Liver (tissue), 9 donors: ENCODE measurements around the gene TYSND1. TPM values are rescaled to one million over a fixed set of nuclear protein-coding genes. Genes with fewer than 3 reads are reported as not detected.

Experiments
- DNase-seq: peaks from one replicate; pipeline ENCODE4 v3.0.0-alpha.2; 2017; ENCODE audit warnings: low spot score
- H3K27ac ChIP-seq, 2 donors: one replicate each; pipeline ENCODE4 v1.7.0; 2013; ENCODE audit warnings: inconsistent platforms in 2 of 2, low read length in 2 of 2, control low read depth in 1 of 2, low read depth in 1 of 2, mild to moderate bottlenecking in 1 of 2
- H3K27me3 ChIP-seq, 4 donors: one replicate each; pipeline versions ENCODE4 v1.6.1 to v1.7.0; 2013; ENCODE audit warnings: low read length in 3 of 4, inconsistent platforms in 1 of 4, mild to moderate bottlenecking in 1 of 4, moderate library complexity in 1 of 4; ENCODE audit not compliant: control insufficient read depth in 4 of 4, insufficient read depth in 4 of 4
- H3K36me3 ChIP-seq, 4 donors: one replicate each; pipeline versions ENCODE4 v1.6.1 to v1.7.0; 2013; ENCODE audit warnings: low read length in 3 of 4, mild to moderate bottlenecking in 3 of 4, low read depth in 1 of 4, moderate library complexity in 1 of 4; ENCODE audit not compliant: control insufficient read depth in 4 of 4, insufficient read depth in 3 of 4
- H3K4me1 ChIP-seq, 4 donors: one replicate each; pipeline versions ENCODE4 v1.6.1 to v1.7.0; 2013; ENCODE audit warnings: low read length in 3 of 4, mild to moderate bottlenecking in 3 of 4, moderate library complexity in 1 of 4; ENCODE audit not compliant: control insufficient read depth in 4 of 4, insufficient read depth in 4 of 4
- H3K4me3 ChIP-seq, 3 donors: one replicate each; pipeline versions ENCODE4 v1.6.1 to v1.7.0; 2013; ENCODE audit warnings: low read length in 3 of 3, control low read depth in 1 of 3, low read depth in 1 of 3, mild to moderate bottlenecking in 1 of 3
- H3K9ac ChIP-seq, 2 donors: one replicate each; pipeline ENCODE4 v1.7.0; 2013; ENCODE audit warnings: low read length in 2 of 2, mild to moderate bottlenecking in 2 of 2, moderate library complexity in 2 of 2, control low read depth in 1 of 2, low read depth in 1 of 2
- H3K9me3 ChIP-seq, 4 donors: one replicate each; pipeline versions ENCODE4 v1.6.1 to v1.7.0; 2013; ENCODE audit warnings: low read length in 3 of 4; ENCODE audit not compliant: control insufficient read depth in 4 of 4
- CTCF ChIP-seq: fragments of 150-350 bp; IDR thresholded peaks from 2 replicates; pipeline ENCODE4 v1.5.1; 2017; ENCODE audit warnings: improper control_type of control experiment, low read depth, low read length; ENCODE audit not compliant: missing input control
- FOXA1 ChIP-seq: IDR thresholded peaks from 2 replicates; pipeline ENCODE4 v1.6.1; 2016; ENCODE audit warnings: antibody characterized with exemption
- FOXA2 ChIP-seq: IDR thresholded peaks from 2 replicates; pipeline ENCODE4 v1.6.1; 2016; ENCODE audit warnings: antibody characterized with exemption
- GABPA ChIP-seq, 2 donors: IDR thresholded peaks in 1 of 2; conservative IDR thresholded peaks in 1 of 2; 2 replicates each; pipeline ENCODE4 v1.6.1; 2016; ENCODE audit warnings: antibody characterized with exemption in 2 of 2, mild to moderate bottlenecking in 1 of 2, moderate library complexity in 1 of 2
- HNF4A ChIP-seq, 2 donors: conservative IDR thresholded peaks; 2 replicates each; pipeline ENCODE4 v1.6.1; 2016; ENCODE audit warnings: antibody characterized with exemption in 2 of 2, mild to moderate bottlenecking in 2 of 2
- MAX ChIP-seq: IDR thresholded peaks from 2 replicates; pipeline ENCODE4 v1.6.1; 2016; ENCODE audit warnings: antibody characterized with exemption
- NR2F2 ChIP-seq: IDR thresholded peaks from 2 replicates; pipeline ENCODE4 v1.6.1; 2016; ENCODE audit warnings: antibody characterized with exemption
- RAD21 ChIP-seq, 2 donors: IDR thresholded peaks; 2 replicates each; pipeline ENCODE4 v1.6.1; 2016; ENCODE audit warnings: antibody characterized with exemption in 2 of 2, mild to moderate bottlenecking in 2 of 2
- REST ChIP-seq: IDR thresholded peaks from 2 replicates; pipeline ENCODE4 v1.6.1; 2016; ENCODE audit warnings: antibody characterized with exemption, mild to moderate bottlenecking
- RXRA ChIP-seq, 2 donors: IDR thresholded peaks; 2 replicates each; pipeline ENCODE4 v1.6.1; 2017 to 2018; ENCODE audit warnings: antibody characterized with exemption in 2 of 2, mild to moderate bottlenecking in 1 of 2
- SP1 ChIP-seq: IDR thresholded peaks from 2 replicates; pipeline ENCODE4 v1.6.1; 2018; ENCODE audit warnings: antibody characterized with exemption, mild to moderate bottlenecking
- YY1 ChIP-seq: IDR thresholded peaks from 2 replicates; pipeline ENCODE4 v1.6.1; 2016; ENCODE audit warnings: antibody characterized with exemption, mild to moderate bottlenecking
- ZBTB33 ChIP-seq: IDR thresholded peaks from 2 replicates; pipeline ENCODE4 v1.6.1; 2016; ENCODE audit warnings: antibody characterized with exemption
- WGBS: extraction: QIAGEN DNeasy Blood & Tissue Kit; methylation state at CpG from one replicate; pipeline ENCODE4 v1.1.7; 2013; 5-methylcytosine and 5-hydroxymethylcytosine counted together
- polyA plus RNA-seq, 2 donors: library from polyadenylated mRNA; stranded (reverse) in 1 of 2; unstranded in 1 of 2; fragments of 200-250 nt in 1 of 2; fragments of >200 nt in 1 of 2; fragmentation: Nextera tagmentation in 1 of 2; extraction: Ambion mirVana in 1 of 2; gene quantifications; one replicate each; pipeline versions ENCODE4 v1.2.1 to v1.2.3, GENCODE V29; 2013 to 2015
- total RNA-seq, 2 donors: library from RNA; depleted of rRNA; stranded (reverse); fragments of >200 nt; gene quantifications; one replicate each; pipeline ENCODE4 v1.2.3, GENCODE V29; 2014
- donor health status: healthy.
- donor health status: healthy.
- donor health status: healthy.
- donor health status: healthy.
- donor health status: healthy.

TYSND1 gene
- total and polyA plus RNA-seq, 4 donors, result 3.9 to 11.3 (median 7.2) TPM

GRCh38 chr10:70137927-70138883 lies 8.3 kb downstream of the TYSND1 start:
- TF ChIP-seq RXRA (IDR thresholded peaks at IDR 0.05) (no peak), FOXA2 (no peak)
- H3K9me3 ChIP-seq, result no peaks in the 10 kb centered on the region
- WGBS, result 89% methylated on average over 14 of the region's 14 CpGs
- H3K9ac ChIP-seq, result no peak overlapping the region
- H3K36me3 ChIP-seq, result peaks cover 0 to 6% (median 2%) of the 10 kb centered on the region in 4 donors
- no peak overlapping the region for H3K27ac ChIP-seq
- no peaks in the 10 kb centered on the region for H3K27me3 ChIP-seq
- H3K4me3 ChIP-seq, result no peak overlapping the region
- no peaks in the 10 kb centered on the region for H3K4me1 ChIP-seq
- no peak for DNase-seq

GRCh38 chr10:70137135-70137534 lies 9.4 kb downstream of the TYSND1 start:
- no peaks in the 10 kb centered on the region for H3K9me3 ChIP-seq
- H3K27ac ChIP-seq, result no peak overlapping the region
- no peaks in the 10 kb centered on the region for H3K27me3 ChIP-seq
- DNase-seq, result no peak
- no peak overlapping the region for H3K4me3 ChIP-seq
- 83% methylated on average over 9 of the region's 9 CpGs for WGBS
- peaks cover 0 to 6% (median 2%) of the 10 kb centered on the region in 4 donors for H3K36me3 ChIP-seq
- no peak for TF ChIP-seq HNF4A (conservative IDR thresholded peaks at IDR 0.05)
- no peak for TF ChIP-seq NR2F2
- no peak for TF ChIP-seq GABPA (IDR thresholded peaks at IDR 0.05 in 1 of 2, conservative IDR thresholded peaks at IDR 0.05 in 1 of 2)
- TF ChIP-seq MAX, result no peak
- no peak for TF ChIP-seq RAD21 (IDR thresholded peaks at IDR 0.05)
- TF ChIP-seq REST, result no peak
- no peak for TF ChIP-seq CTCF
- no peak for TF ChIP-seq ZBTB33
- TF ChIP-seq RXRA (IDR thresholded peaks at IDR 0.05), result no peak
- TF ChIP-seq SP1, result no peak
- no peak for TF ChIP-seq FOXA1
- no peak for TF ChIP-seq FOXA2
- TF ChIP-seq YY1, result no peak
- H3K9ac ChIP-seq, result no peak overlapping the region
- H3K4me1 ChIP-seq, result peaks cover 0 to 8% (median 2%) of the 10 kb centered on the region in 4 donors
